NCI-H2196 (cell line): ENCODE measurements around the gene MAPK12.

ENCODE experiments used
- DNase-seq: peaks from one replicate; lab custom pipeline; 2025; ENCODE audit not compliant: unreplicated experiment; lab: John Stamatoyannopoulos, UW

MAPK12 gene

GRCh38 chr22:50299785-50300619 is 38.5 kb upstream of the MAPK12 start:
- DNase-seq = no peak

GRCh38 chr22:50298937-50299784 is 37.7 kb upstream of the MAPK12 start:
- no peak for DNase-seq

DNA sequence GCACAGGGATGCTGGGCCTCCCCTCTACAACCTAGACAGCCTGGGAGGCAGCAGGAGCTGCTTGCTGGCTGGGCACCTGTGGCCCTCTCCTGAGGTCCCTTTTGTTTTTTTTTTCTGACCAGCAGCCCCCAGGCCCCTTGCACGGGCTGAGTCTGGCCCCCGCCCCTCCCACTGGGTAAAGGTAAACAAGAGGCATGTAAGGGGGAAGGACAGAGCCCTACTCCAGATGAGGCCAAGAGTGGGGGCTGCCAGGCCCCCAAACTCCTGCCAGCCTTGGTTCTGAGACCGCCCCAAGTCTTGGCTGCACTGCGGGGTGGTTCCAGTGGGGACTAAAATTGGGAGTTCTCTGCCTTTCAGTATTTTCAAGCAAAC is 36.8 kb upstream of the MAPK12 start:
- DNase-seq = no peak

- DNase-seq = no peak
Measured at GRCh38 chr22:50297510-50298265, 36.2 kb upstream of the MAPK12 start.

GRCh38 chr22:50296658-50297490 is 35.4 kb upstream of the MAPK12 start:
- no peak for DNase-seq

- no peak for DNase-seq
Measured at GRCh38 chr22:50294319-50294656, 32.8 kb upstream of the MAPK12 start.

GRCh38 chr22:50293441-50294318 is 32.2 kb upstream of the MAPK12 start:
- no peak for DNase-seq

DNA sequence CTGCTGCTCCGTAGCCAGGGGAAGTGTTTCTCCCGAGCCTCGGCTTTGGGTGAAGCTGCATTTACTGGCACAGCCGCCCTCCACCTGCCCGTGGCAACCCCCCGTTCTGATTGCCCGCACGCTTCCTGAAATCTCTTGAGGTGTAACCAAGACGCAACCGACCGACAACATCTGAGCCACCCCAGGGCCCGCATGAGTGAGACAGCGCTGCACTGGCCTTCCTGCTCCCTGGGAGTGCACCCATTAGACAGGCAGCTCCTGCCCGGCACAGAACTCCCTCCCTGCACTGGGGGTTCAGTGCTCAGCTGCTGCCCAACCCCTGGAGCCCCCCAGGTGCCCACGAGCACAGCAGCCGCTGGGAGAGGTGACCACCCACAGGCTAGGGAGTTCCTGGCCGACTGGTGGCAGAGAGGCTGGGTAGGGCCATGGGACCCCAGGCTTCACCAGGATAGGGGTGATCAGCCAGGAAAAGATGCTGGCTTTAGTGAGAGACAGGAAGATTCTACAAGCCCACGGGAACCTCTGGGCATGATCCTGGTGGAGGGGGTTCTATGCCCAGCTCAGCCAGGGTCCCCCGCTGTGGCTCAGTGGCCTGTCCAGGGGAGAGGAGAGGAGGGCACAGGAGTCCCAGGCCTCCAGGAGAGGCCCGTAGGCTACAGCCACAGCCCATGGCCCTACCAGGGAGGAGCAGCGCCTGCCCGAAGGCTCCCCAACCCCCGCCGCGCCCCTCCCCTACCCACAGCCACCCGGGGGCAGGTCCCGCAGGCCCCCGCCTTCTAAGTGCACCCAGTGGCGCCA is 31.4 kb upstream of the MAPK12 start:
- DNase-seq = no peak

- no peak for DNase-seq
Measured at GRCh38 chr22:50289942-50290630, 28.6 kb upstream of the MAPK12 start.

GRCh38 chr22:50289151-50289941 is 27.9 kb upstream of the MAPK12 start:
- DNase-seq = no peak

DNA sequence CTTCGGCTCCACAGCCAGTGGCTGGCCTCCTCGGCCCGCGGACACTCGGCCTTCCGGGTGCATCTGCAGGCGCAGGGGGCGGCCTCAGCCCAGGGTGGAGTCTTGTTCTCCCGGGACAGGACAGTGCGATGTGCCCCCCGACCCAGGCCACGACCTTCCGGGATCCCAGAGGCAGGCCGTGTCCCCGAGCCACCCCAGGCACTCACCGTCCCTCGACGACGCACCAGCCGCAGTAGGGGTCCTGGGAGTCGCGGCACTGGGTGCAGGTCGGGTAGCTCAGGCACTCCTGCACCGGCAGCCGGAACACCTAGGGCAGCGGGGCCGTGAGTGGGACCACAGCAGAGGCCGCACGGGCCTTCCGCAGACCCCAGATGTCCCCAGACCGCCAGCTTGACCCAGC is 26.2 kb upstream of the MAPK12 start:
- DNase-seq = no peak

DNA sequence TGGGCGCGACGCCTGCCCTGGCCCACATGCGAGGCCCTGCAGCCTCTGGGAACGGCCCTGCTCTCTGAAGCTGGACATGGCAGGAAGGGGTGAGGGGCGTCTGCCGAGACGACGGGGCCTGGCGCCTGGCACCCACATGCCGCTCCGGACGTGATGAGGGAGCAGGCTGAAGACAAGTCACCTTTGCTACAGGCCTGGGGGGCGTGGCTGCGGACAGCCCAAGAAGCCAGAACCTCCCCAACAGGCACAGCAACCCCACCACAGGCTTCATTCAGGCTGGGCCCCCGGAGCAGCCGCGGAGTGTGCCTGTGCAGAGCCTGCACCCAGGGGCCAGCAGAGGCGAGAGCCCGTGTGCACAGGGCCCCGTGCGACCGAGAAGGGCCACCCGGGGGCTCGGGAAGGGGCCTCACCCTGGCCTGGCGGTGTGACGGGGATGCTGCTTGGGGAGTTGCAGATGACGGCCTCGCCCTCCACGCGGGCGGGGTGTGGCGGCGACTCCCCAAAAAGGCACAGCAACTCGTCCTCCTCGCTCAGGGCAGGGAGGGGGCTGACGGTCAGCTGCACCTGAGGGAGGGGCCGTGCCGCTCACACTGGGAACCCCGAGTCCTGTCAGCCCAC is 25.3 kb upstream of the MAPK12 start:
- DNase-seq = no peak

- DNase-seq = no peak
Measured at GRCh38 chr22:50286275-50286674, 24.8 kb upstream of the MAPK12 start.

DNA sequence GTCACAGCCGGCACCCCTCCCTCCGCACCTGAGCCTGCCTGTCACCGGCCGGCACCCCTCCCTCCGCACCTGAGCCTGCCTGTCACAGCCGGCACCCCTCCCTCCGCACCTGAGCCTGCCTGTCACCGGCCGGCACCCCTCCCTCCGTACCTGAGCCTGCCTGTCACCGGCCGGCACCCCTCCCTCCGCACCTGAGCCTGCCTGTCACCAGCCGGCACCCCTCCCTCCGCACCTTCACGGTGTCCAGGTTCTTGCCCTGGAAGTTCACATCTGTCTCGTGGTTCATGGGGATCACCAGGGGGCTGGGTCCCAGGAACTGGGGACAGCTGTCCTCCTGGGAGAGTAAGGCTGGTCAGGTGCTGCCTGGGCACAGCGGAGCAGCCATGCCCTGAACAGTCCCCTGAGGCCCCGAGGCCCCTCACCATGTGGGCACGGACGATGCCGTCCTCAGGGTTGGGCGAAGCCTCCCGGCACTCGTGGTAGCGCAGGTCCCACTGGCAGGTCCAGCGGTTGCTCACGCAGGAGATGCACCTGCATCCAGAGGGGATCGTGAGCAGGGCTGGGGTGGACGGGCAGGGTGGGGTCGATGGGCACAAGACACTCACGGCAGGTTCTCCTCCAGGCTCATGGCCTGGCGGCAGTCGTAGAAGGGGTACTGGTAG is 24.2 kb upstream of the MAPK12 start:
- DNase-seq = no peak

DNA sequence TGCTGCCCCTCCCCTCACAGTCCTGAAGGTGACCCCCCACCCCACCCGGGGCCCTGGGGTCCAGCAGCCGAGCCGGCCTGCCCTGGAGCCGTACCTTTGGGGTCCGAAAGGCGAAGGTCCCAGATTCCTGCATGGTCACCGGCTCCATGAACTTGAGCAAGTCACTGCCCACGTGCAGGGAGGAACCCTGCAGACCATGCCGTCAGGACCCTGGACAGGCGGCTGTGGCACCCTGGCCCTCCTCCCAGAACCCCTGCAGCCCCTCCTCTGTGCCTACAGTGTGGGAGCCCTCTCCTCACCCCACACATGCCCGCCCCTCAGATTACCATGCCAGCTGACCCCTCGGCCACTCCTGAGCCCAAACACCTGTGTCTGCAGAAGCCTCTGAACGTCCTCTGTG is 23.0 kb upstream of the MAPK12 start:
- DNase-seq = no peak

DNA sequence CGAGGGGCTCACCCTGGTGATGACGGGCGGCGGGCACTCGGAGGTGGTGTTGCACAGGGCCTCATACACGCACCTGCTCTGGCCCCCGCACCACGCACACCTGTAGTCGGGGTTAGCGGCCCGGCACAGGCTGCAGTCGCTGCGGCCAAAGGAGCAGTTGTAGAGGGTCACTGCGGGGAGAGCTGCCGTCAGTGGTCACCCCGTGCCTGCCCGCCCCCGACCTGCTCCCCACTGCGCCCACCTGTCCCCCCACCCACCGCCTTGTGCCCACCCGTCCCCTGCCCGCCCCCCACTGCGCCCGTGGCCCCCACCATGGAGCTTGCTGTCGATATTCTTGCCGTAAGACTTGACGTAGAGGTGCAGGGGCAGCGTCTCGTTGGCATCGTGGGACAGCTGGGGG is 22.3 kb upstream of the MAPK12 start:
- DNase-seq = no peak
